Measurements from ENCODE around the gene MYL5. TPM values are rescaled to one million over a fixed set of nuclear protein-coding genes. Genes with fewer than 3 reads are reported as not detected.

The MYL5 gene
- total and polyA plus RNA-seq, 2 of the 13 experiments (the other 11 are each of a cell fraction or from before 2014, with no cell fraction given): 6.5 to 16.0 TPM

DNA sequence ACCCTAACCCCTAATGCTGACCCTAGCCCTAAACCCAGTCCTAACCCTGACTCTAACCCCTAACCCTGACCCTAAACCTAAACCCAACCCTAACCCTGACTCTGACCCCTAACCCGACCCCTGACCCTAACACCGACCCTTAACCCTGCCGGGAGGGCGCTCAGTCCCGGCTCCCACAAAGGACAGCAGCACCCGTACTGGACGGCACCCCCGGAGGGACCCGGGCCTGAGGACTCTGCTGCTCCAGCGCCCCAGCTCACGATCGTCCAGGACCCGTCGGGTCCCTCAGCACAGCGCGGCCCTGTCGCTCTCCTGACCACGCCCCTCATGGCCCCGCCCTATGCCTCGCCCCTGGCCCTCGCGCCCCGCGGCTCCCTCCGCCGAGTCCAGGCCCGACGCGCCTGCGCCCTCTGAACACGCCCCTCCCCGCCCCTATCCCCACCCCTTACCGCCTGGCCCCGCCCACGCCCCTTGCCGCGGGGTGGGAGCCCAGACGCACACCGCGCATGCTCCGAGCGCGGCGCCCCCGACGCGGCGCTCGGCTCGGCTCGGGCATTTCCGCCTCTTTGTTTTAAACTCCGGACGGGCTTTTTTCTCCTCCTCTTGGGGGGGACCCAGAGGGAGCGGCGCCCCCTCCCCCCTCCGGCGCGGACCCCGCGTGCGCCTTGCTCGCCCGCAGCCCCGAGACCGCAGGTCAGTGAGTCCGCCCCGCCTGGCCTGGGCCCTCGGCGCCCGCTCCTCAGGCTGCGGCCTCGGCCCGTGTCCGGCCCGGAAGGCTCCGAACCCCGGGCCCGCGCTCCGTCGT, 31.1 kb downstream of the MYL5 start, which contains the start of gene PCGF3 (continued):
- TF ChIP-seq, protein P1, sequence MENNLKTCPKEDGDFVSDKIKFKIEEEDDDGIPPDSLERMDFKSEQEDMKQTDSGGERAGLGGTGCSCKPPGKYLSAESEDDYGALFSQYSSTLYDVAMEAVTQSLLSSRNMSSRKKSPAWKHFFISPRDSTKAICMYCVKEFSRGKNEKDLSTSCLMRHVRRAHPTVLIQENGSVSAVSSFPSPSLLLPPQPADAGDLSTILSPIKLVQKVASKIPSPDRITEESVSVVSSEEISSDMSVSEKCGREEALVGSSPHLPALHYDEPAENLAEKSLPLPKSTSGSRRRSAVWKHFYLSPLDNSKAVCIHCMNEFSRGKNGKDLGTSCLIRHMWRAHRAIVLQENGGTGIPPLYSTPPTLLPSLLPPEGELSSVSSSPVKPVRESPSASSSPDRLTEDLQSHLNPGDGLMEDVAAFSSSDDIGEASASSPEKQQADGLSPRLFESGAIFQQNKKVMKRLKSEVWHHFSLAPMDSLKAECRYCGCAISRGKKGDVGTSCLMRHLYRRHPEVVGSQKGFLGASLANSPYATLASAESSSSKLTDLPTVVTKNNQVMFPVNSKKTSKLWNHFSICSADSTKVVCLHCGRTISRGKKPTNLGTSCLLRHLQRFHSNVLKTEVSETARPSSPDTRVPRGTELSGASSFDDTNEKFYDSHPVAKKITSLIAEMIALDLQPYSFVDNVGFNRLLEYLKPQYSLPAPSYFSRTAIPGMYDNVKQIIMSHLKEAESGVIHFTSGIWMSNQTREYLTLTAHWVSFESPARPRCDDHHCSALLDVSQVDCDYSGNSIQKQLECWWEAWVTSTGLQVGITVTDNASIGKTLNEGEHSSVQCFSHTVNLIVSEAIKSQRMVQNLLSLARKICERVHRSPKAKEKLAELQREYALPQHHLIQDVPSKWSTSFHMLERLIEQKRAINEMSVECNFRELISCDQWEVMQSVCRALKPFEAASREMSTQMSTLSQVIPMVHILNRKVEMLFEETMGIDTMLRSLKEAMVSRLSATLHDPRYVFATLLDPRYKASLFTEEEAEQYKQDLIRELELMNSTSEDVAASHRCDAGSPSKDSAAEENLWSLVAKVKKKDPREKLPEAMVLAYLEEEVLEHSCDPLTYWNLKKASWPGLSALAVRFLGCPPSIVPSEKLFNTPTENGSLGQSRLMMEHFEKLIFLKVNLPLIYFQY (CRISPR knock-in tag; IDR thresholded peaks at IDR 0.05; ENCODE audit: borderline replicate concordance): 0 out of 2 replicates have a peak, but pooled peaks have one; percentile 22
- TF ChIP-seq ZNF552 (CRISPR knock-in tag; IDR thresholded peaks at IDR 0.05; ENCODE audit: borderline replicate concordance) (no peak), ZFY (CRISPR knock-in tag; IDR thresholded peaks at IDR 0.05) (peak; percentile 93), MEF2D (CRISPR knock-in tag; IDR thresholded peaks at IDR 0.05) (0 out of 2 replicates have a peak, but pooled peaks have one; percentile 39), FLYWCH1 (CRISPR knock-in tag; IDR thresholded peaks at IDR 0.05) (0 out of 2 replicates have a peak, but pooled peaks have one; percentile 58), BORCS8-MEF2B (CRISPR knock-in tag; IDR thresholded peaks at IDR 0.05) (no peak; the same call in 1 of the 2 replicates), MATR3 (CRISPR knock-in tag; IDR thresholded peaks at IDR 0.05) (no peak), SMAD9 (CRISPR knock-in tag; IDR thresholded peaks at IDR 0.05) (no peak), ZBTB38 (CRISPR knock-in tag; IDR thresholded peaks at IDR 0.05) (no peak), RAD51 (IDR thresholded peaks at IDR 0.05; ENCODE audit: borderline replicate concordance) (no peak), ZNF256 (CRISPR knock-in tag; conservative IDR thresholded peaks at IDR 0.05) (no peak)
- TF ChIP-seq, protein P2, sequence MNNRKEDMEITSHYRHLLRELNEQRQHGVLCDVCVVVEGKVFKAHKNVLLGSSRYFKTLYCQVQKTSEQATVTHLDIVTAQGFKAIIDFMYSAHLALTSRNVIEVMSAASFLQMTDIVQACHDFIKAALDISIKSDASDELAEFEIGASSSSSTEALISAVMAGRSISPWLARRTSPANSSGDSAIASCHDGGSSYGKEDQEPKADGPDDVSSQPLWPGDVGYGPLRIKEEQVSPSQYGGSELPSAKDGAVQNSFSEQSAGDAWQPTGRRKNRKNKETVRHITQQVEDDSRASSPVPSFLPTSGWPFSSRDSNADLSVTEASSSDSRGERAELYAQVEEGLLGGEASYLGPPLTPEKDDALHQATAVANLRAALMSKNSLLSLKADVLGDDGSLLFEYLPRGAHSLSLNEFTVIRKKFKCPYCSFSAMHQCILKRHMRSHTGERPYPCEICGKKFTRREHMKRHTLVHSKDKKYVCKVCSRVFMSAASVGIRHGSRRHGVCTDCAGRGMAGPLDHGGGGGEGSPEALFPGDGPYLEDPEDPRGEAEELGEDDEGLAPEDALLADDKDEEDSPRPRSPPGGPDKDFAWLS (CRISPR knock-in tag; IDR thresholded peaks at IDR 0.05; ENCODE audit: borderline replicate concordance): no peak
- TF ChIP-seq, protein P3, sequence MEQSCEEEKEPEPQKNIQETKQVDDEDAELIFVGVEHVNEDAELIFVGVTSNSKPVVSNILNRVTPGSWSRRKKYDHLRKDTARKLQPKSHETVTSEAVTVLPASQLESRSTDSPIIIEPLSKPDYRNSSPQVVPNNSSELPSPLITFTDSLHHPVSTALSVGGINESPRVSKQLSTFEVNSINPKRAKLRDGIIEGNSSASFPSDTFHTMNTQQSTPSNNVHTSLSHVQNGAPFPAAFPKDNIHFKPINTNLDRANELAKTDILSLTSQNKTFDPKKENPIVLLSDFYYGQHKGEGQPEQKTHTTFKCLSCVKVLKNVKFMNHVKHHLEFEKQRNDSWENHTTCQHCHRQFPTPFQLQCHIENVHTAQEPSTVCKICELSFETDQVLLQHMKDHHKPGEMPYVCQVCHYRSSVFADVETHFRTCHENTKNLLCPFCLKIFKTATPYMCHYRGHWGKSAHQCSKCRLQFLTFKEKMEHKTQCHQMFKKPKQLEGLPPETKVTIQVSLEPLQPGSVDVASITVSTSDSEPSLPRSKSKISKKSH (CRISPR knock-in tag; IDR thresholded peaks at IDR 0.05; ENCODE audit: borderline replicate concordance): no peak
- TF ChIP-seq, protein P4, sequence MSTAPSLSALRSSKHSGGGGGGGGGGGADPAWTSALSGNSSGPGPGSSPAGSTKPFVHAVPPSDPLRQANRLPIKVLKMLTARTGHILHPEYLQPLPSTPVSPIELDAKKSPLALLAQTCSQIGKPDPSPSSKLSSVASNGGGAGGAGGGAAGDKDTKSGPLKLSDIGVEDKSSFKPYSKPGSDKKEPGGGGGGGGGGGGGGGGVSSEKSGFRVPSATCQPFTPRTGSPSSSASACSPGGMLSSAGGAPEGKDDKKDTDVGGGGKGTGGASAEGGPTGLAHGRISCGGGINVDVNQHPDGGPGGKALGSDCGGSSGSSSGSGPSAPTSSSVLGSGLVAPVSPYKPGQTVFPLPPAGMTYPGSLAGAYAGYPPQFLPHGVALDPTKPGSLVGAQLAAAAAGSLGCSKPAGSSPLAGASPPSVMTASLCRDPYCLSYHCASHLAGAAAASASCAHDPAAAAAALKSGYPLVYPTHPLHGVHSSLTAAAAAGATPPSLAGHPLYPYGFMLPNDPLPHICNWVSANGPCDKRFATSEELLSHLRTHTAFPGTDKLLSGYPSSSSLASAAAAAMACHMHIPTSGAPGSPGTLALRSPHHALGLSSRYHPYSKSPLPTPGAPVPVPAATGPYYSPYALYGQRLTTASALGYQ (CRISPR knock-in tag; IDR thresholded peaks at IDR 0.05): no peak
- TF ChIP-seq, protein P5, sequence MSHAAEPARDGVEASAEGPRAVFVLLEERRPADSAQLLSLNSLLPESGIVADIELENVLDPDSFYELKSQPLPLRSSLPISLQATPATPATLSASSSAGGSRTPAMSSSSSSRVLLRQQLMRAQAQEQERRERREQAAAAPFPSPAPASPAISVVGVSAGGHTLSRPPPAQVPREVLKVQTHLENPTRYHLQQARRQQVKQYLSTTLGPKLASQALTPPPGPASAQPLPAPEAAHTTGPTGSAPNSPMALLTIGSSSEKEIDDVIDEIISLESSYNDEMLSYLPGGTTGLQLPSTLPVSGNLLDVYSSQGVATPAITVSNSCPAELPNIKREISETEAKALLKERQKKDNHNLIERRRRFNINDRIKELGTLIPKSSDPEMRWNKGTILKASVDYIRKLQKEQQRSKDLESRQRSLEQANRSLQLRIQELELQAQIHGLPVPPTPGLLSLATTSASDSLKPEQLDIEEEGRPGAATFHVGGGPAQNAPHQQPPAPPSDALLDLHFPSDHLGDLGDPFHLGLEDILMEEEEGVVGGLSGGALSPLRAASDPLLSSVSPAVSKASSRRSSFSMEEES (CRISPR knock-in tag; IDR thresholded peaks at IDR 0.05): no peak
- TF ChIP-seq, protein P6, sequence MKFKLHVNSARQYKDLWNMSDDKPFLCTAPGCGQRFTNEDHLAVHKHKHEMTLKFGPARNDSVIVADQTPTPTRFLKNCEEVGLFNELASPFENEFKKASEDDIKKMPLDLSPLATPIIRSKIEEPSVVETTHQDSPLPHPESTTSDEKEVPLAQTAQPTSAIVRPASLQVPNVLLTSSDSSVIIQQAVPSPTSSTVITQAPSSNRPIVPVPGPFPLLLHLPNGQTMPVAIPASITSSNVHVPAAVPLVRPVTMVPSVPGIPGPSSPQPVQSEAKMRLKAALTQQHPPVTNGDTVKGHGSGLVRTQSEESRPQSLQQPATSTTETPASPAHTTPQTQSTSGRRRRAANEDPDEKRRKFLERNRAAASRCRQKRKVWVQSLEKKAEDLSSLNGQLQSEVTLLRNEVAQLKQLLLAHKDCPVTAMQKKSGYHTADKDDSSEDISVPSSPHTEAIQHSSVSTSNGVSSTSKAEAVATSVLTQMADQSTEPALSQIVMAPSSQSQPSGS (CRISPR knock-in tag; IDR thresholded peaks at IDR 0.05): no peak
